K562 (cell line): ENCODE data around the gene RNF126. TPM values are rescaled to one million over a fixed set of nuclear protein-coding genes. Genes with fewer than 3 reads are reported as not detected.

ENCODE experiments used
- PML ChIP-seq: IDR thresholded peaks from 2 replicates; pipeline ENCODE4 v1.6.1; 2012; ENCODE audit warnings: low read length, inconsistent platforms
- SAFB2 ChIP-seq: fragments of 200-400 bp; formaldehyde crosslinking; IDR thresholded peaks from 2 replicates; pipeline ENCODE4 v1.6.1; 2018; ENCODE audit warnings: borderline replicate concordance, low read length, low read depth, moderate library complexity; ENCODE audit not compliant: severe bottlenecking
- SREBF1 ChIP-seq: fragments of 150-350 bp; IDR thresholded peaks from 2 replicates; pipeline ENCODE4 v1.6.1; 2014; ENCODE audit warnings: antibody characterized with exemption, low read depth, low read length, borderline replicate concordance
- ZNF224 ChIP-seq: sonication (generic); formaldehyde crosslinking; IDR thresholded peaks from 2 replicates; pipeline ENCODE4 v1.8.0; 2022; ENCODE audit warnings: mild to moderate bottlenecking, missing genetic modification reagents
- polyA plus RNA-seq, 8 experiments: library from polyadenylated mRNA; depleted of rRNA in 4 of 8; stranded (reverse) in 5 of 8; unstranded in 3 of 8; fragments of >200 nt; fragmentation: Nextera tagmentation in 2 of 8; fragmentation: Illumina TruSeq in 1 of 8; extraction: Ambion mirVana in 2 of 8; extraction: Trizol in 1 of 8; gene quantifications; 2 replicates each; pipeline versions ENCODE4 v1.2.1 to v1.2.3, GENCODE V29; 2011 to 2014; ENCODE audit warnings: inconsistent platforms in 1 of 8, missing spikeins in 1 of 8
- total RNA-seq, 7 experiments: library from RNA; depleted of rRNA in 6 of 7; stranded (reverse); fragments of >200 nt in 6 of 7; fragmentation: Illumina TruSeq in 2 of 7; extraction: Trizol in 2 of 7; gene quantifications; 2 replicates each; pipeline versions ENCODE4 v1.2.1 to v1.2.3, GENCODE V29; 2011 to 2021; ENCODE audit warnings: low replicate concordance in 1 of 7
- TF ChIP-seq, protein P1 (sequence below): fragments of 450-650 bp; IDR thresholded peaks from 2 replicates; pipeline ENCODE4 v1.6.1; 2016; ENCODE audit warnings: low read depth
- TF ChIP-seq, protein P2 (sequence below), 2 experiments: fragments of 150-350 bp in 1 of 2; IDR thresholded peaks; 2 replicates each; pipeline ENCODE4 v1.6.1; 2012 to 2016; ENCODE audit warnings: low read depth in 2 of 2, low read length in 2 of 2, mild to moderate bottlenecking in 1 of 2, moderate library complexity in 1 of 2

Gene RNF126
- total and polyA plus RNA-seq, 9 of the 15 experiments (the other 6 are each of a cell fraction or from before 2014, with no cell fraction given), result 0.27 to 101 (median 12.3) TPM

DNA sequence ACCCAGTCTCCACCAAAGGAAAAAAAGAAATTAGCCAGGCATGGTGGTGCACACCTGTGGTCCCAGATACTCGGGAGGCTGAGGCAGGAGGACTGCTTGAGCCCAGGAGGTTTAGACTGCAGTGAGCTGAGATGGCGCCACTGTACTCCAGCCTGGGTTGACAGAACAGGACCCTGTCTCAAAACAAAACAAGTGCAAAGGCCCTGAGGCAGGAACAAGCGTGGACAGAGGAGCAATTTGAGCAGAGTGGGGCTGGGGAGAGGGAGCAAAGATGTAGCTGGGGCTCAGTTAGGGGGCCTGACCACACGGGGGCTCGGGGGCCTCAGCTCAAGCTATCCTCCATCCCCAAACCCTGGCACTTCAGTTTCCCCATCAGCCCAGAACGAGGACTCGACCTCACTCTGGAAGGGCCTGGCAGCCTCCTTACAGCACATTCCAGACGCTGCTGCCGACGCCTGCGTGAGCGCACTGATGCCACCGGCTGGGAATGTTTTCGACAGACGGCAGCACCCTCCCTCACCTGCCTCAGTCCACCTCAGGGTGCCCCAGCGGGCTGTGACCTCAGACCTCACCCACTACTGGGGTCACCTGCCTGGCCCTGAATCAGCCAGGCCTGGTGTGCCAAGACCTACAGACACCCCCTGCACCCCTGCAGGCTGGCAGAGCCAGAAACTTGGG lies 27.9 kb downstream of the RNF126 start (continued):
- TF ChIP-seq, protein P1, sequence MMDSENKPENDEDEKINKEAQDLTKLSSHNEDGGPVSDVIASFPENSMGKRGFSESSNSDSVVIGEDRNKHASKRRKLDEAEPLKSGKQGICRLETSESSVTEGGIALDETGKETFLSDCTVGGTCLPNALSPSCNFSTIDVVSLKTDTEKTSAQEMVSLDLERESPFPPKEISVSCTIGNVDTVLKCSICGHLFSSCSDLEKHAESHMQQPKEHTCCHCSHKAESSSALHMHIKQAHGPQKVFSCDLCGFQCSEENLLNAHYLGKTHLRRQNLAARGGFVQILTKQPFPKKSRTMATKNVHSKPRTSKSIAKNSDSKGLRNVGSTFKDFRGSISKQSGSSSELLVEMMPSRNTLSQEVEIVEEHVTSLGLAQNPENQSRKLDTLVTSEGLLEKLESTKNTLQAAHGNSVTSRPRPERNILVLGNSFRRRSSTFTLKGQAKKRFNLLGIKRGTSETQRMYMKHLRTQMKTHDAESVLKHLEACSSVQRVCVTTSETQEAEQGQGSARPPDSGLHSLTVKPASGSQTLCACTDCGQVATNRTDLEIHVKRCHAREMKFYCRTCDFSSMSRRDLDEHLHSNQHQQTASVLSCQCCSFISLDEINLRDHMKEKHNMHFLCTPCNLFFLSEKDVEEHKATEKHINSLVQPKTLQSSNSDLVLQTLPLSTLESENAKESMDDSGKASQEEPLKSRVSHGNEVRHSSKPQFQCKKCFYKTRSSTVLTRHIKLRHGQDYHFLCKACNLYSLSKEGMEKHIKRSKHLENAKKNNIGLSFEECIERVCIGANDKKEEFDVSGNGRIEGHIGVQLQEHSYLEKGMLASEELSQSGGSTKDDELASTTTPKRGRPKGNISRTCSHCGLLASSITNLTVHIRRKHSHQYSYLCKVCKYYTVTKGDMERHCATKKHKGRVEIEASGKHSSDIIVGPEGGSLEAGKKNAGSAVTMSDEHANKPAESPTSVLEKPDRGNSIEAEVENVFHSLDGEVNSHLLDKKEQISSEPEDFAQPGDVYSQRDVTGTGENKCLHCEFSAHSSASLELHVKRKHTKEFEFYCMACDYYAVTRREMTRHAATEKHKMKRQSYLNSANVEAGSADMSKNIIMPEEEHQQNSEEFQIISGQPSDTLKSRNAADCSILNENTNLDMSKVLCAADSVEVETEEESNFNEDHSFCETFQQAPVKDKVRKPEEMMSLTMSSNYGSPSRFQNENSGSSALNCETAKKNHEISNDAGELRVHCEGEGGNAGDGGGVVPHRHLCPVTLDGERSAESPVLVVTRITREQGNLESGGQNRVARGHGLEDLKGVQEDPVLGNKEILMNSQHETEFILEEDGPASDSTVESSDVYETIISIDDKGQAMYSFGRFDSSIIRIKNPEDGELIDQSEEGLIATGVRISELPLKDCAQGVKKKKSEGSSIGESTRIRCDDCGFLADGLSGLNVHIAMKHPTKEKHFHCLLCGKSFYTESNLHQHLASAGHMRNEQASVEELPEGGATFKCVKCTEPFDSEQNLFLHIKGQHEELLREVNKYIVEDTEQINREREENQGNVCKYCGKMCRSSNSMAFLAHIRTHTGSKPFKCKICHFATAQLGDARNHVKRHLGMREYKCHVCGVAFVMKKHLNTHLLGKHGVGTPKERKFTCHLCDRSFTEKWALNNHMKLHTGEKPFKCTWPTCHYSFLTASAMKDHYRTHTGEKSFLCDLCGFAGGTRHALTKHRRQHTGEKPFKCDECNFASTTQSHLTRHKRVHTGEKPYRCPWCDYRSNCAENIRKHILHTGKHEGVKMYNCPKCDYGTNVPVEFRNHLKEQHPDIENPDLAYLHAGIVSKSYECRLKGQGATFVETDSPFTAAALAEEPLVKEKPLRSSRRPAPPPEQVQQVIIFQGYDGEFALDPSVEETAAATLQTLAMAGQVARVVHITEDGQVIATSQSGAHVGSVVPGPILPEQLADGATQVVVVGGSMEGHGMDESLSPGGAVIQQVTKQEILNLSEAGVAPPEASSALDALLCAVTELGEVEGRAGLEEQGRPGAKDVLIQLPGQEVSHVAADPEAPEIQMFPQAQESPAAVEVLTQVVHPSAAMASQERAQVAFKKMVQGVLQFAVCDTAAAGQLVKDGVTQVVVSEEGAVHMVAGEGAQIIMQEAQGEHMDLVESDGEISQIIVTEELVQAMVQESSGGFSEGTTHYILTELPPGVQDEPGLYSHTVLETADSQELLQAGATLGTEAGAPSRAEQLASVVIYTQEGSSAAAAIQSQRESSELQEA, result no peak
- no peak for TF ChIP-seq PML
- no peak for TF ChIP-seq ZNF224 (CRISPR knock-in tag)
- TF ChIP-seq, protein P2, sequence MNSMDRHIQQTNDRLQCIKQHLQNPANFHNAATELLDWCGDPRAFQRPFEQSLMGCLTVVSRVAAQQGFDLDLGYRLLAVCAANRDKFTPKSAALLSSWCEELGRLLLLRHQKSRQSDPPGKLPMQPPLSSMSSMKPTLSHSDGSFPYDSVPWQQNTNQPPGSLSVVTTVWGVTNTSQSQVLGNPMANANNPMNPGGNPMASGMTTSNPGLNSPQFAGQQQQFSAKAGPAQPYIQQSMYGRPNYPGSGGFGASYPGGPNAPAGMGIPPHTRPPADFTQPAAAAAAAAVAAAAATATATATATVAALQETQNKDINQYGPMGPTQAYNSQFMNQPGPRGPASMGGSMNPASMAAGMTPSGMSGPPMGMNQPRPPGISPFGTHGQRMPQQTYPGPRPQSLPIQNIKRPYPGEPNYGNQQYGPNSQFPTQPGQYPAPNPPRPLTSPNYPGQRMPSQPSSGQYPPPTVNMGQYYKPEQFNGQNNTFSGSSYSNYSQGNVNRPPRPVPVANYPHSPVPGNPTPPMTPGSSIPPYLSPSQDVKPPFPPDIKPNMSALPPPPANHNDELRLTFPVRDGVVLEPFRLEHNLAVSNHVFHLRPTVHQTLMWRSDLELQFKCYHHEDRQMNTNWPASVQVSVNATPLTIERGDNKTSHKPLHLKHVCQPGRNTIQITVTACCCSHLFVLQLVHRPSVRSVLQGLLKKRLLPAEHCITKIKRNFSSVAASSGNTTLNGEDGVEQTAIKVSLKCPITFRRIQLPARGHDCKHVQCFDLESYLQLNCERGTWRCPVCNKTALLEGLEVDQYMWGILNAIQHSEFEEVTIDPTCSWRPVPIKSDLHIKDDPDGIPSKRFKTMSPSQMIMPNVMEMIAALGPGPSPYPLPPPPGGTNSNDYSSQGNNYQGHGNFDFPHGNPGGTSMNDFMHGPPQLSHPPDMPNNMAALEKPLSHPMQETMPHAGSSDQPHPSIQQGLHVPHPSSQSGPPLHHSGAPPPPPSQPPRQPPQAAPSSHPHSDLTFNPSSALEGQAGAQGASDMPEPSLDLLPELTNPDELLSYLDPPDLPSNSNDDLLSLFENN (IDR thresholded peaks at IDR 0.05; ENCODE audit: low read depth in 2 of 2, low read length in 2 of 2), result no peak
- TF ChIP-seq SAFB2, result no peak
- no peak for TF ChIP-seq SREBF1
- TF ChIP-seq, all 486 proteins: peak for 2
